WERI-Rb-1 (cell line): Measurements from ENCODE around the gene NDUFS8.

Experiments used
- DNase-seq: peaks from one replicate; pipeline ENCODE4 v3.0.0-alpha.2; 2020
- H3K27ac ChIP-seq: fragments of 250-450 bp; sonication (Bioruptor Pico); 2 replicates; pipeline ENCODE4 v1.5.1; 2020; ENCODE audit warnings: mild to moderate bottlenecking, moderate library complexity
- H3K27me3 ChIP-seq: fragments of 250-450 bp; sonication (Bioruptor Pico); 2 replicates; pipeline ENCODE4 v1.5.1; 2021; ENCODE audit warnings: mild to moderate bottlenecking, low read depth, moderate library complexity; ENCODE audit not compliant: insufficient read depth, severe bottlenecking
- H3K36me3 ChIP-seq: fragments of 250-450 bp; sonication (Bioruptor Pico); 2 replicates; pipeline ENCODE4 v1.5.1; 2020; ENCODE audit warnings: mild to moderate bottlenecking, moderate library complexity
- H3K4me3 ChIP-seq: 2 replicates; pipeline ENCODE4 v1.5.1; 2011; ENCODE audit warnings: low read depth, mild to moderate bottlenecking, control low read depth, low read length
- H3K9me3 ChIP-seq: fragments of 250-450 bp; sonication (Bioruptor Pico); 2 replicates; pipeline ENCODE4 v1.5.1; 2021; ENCODE audit warnings: mild to moderate bottlenecking, moderate library complexity; ENCODE audit not compliant: severe bottlenecking
- CTCF ChIP-seq: IDR thresholded peaks from 2 replicates; pipeline ENCODE4 v1.5.1; 2011; ENCODE audit warnings: low read depth, mild to moderate bottlenecking, control low read depth, inconsistent platforms, low read length

The NDUFS8 gene

DNA sequence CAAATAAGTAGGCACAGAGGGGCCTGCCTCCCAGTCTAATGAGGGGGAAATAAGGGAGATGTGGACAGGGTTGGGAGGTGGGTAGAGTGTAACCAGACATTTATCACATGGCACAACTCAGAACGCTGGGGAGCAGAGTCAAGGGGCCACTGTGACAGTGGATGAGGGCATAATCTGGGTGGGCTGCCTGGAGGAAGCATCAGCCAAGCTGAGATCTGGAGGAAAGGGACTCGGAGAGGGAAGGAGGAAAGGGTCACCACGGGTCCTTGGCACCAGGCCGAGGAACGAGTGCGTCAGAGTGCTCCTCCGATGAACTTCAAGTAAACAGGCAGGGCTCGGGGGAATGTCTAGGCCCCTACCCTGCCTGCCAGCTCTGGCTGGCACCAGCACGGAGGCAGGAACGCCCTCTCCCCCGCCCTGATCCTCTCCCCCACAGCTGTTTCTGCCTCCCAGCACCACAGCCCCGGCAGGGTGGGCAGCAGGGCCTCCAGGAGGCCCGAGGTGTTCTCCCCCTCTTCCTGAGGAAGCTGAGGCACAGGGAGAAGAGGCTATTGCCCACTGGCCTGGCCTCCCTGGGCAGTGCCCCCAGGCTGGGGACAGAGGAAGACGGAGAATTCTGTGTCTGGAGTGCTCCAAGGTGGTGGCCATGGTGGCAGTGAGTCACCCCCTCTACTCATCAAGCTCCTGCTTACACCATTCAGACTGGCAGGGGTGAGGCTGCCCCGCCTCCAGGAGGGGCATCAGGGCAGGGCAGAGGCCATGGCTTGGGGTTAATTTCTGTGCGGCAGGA is 16.1 kb upstream of the NDUFS8 start:
- no peak for DNase-seq
- no peaks in the 10 kb centered on the region for H3K9me3 ChIP-seq
- no peak for TF ChIP-seq CTCF
- no peak overlapping the region for H3K4me3 ChIP-seq
- no peak overlapping the region for H3K27ac ChIP-seq
- no peaks in the 10 kb centered on the region for H3K36me3 ChIP-seq
- no peaks in the 10 kb centered on the region for H3K27me3 ChIP-seq

- no peak overlapping the region for H3K4me3 ChIP-seq
These were observed 15.5 kb upstream of the NDUFS8 start for GRCh38 chr11:68014947-68015447.

DNA sequence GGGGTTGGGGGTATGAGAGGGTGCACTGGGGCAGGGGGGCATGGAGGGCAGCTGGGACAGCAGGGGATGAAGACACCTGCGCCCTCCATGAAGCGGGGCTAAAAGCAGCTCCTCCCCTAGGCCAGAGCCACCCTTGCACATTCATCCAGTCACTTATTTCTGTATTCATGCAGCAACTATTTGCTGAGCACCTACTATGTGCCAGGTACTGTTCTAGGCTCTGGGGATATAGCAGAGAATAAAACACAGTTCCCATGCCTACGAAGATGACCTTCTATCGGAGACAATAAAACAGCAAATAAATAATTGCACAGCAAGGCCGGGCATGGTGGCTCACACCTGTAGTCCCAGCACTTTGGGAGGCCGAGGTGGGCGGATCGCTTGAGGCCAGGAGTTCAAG is 15.0 kb upstream of the NDUFS8 start:
- no peaks in the 10 kb centered on the region for H3K36me3 ChIP-seq
- no peak overlapping the region for H3K4me3 ChIP-seq
- no peak for TF ChIP-seq CTCF
- DNase-seq: no peak
- no peaks in the 10 kb centered on the region for H3K9me3 ChIP-seq
- H3K27ac ChIP-seq: no peak overlapping the region
- no peaks in the 10 kb centered on the region for H3K27me3 ChIP-seq

More at GRCh38 chr11:68014947-68015447, 15.5 kb upstream of the NDUFS8 start:
- no peak for DNase-seq
- Histone ChIP-seq H3K9me3 (no peaks in the 10 kb centered on the region), H3K27ac (no peak overlapping the region), H3K36me3 (no peaks in the 10 kb centered on the region), H3K27me3 (no peaks in the 10 kb centered on the region)
- no peak for TF ChIP-seq CTCF

- TF ChIP-seq CTCF: no peak
- DNase-seq: no peak
- no peaks in the 10 kb centered on the region for H3K9me3 ChIP-seq
- no peaks in the 10 kb centered on the region for H3K27me3 ChIP-seq
- no peak overlapping the region for H3K4me3 ChIP-seq
- H3K27ac ChIP-seq: no peak overlapping the region
- H3K36me3 ChIP-seq: no peaks in the 10 kb centered on the region
These were observed 14.1 kb upstream of the NDUFS8 start for GRCh38 chr11:68016161-68016903.

GRCh38 chr11:68016904-68017817 is 13.3 kb upstream of the NDUFS8 start:
- Histone ChIP-seq H3K27ac (no peak overlapping the region), H3K9me3 (no peaks in the 10 kb centered on the region), H3K27me3 (no peaks in the 10 kb centered on the region), H3K36me3 (no peaks in the 10 kb centered on the region), H3K4me3 (no peak overlapping the region)
- DNase-seq: no peak
- no peak for TF ChIP-seq CTCF
